Measurements from ENCODE around the gene PPM1L.

The PPM1L gene

GRCh38 chr3:161050935-161051334 is 294.9 kb downstream of the PPM1L start:
- Histone ChIP-seq H3K79me2 (ENCODE audit: control insufficient read depth, insufficient read depth, low read length, poor library complexity) (no peaks in the 10 kb centered on the region), H3K36me3 (ENCODE audit: control insufficient read depth in 1 of 2, insufficient read depth in 2 of 2, low read length in 2 of 2) (no peaks in the 10 kb centered on the region), H2BK12ac (ENCODE audit: low read length) (no peak overlapping the region), H2AFZ (ENCODE audit: insufficient read depth, low read length, poor library complexity) (no peak overlapping the region), H3K9me3 (ENCODE audit: insufficient read depth, low read depth, low read length) (no peaks in the 10 kb centered on the region), H3K79me1 (ENCODE audit: low read length) (no peaks in the 10 kb centered on the region), H3K27me3 (ENCODE audit: insufficient read depth, low read length) (no peaks in the 10 kb centered on the region), H3K18ac (ENCODE audit: low read length) (no peak overlapping the region), H3K4ac (ENCODE audit: low read depth, low read length) (no peak overlapping the region), H3K4me1 (ENCODE audit: control insufficient read depth in 1 of 2, insufficient read depth in 2 of 2, low read length in 2 of 2) (no peaks in the 10 kb centered on the region), H3K4me2 (ENCODE audit: low read length) (no peak overlapping the region), H4K91ac (ENCODE audit: low read depth, low read length) (no peak overlapping the region), H3K4me3 (ENCODE audit: low read depth, low read length) (no peak overlapping the region), H3K9ac (ENCODE audit: low read length) (no peak overlapping the region), H2AK5ac (ENCODE audit: low read length) (no peak overlapping the region), H2BK120ac (ENCODE audit: insufficient read depth, low read length, poor library complexity) (no peak overlapping the region), H3K23ac (ENCODE audit: low read length) (no peak overlapping the region), H2BK5ac (ENCODE audit: low read depth, low read length, poor library complexity) (no peak overlapping the region), H3K27ac (ENCODE audit: low read depth, low read length) (no peak overlapping the region), H3K14ac (ENCODE audit: low read length) (no peak overlapping the region), H4K8ac (ENCODE audit: low read depth, low read length) (no peak overlapping the region), H4K12ac (ENCODE audit: low read depth, low read length) (no peak overlapping the region)
- no CpG with 5 or more reads among the region's 3 CpGs for WGBS (ENCODE audit: extremely low coverage, insufficient coverage, insufficient read length)
- no peak for DNase-seq

GRCh38 chr3:161051856-161052255 is 295.8 kb downstream of the PPM1L start:
- no CpG with 5 or more reads among the region's 6 CpGs for WGBS (ENCODE audit: extremely low coverage, insufficient coverage, insufficient read length)
- DNase-seq, result no peak
- H4K91ac ChIP-seq (ENCODE audit: low read depth, low read length), result no peak overlapping the region

GRCh38 chr3:161054860-161055604 is 299.0 kb downstream of the PPM1L start:
- no CpG with 5 or more reads among the region's 5 CpGs for WGBS (ENCODE audit: extremely low coverage, insufficient coverage, insufficient read length)
- no peaks in the 10 kb centered on the region for H3K4me1 ChIP-seq (ENCODE audit: control insufficient read depth in 1 of 2, insufficient read depth in 2 of 2, low read length in 2 of 2)
- H2AFZ ChIP-seq (ENCODE audit: insufficient read depth, low read length, poor library complexity), result no peak overlapping the region
- no peak overlapping the region for H3K4ac ChIP-seq (ENCODE audit: low read depth, low read length)
- no peaks in the 10 kb centered on the region for H3K79me1 ChIP-seq (ENCODE audit: low read length)
- no peak overlapping the region for H3K4me3 ChIP-seq (ENCODE audit: low read depth, low read length)
- H3K23ac ChIP-seq (ENCODE audit: low read length), result no peak overlapping the region
- H2BK120ac ChIP-seq (ENCODE audit: insufficient read depth, low read length, poor library complexity), result no peak overlapping the region
- no peak overlapping the region for H2BK12ac ChIP-seq (ENCODE audit: low read length)
- H3K27ac ChIP-seq (ENCODE audit: low read depth, low read length), result no peak overlapping the region
- no peak for DNase-seq
- no peak overlapping the region for H2AK5ac ChIP-seq (ENCODE audit: low read length)
- no peak overlapping the region for H3K18ac ChIP-seq (ENCODE audit: low read length)
- H3K36me3 ChIP-seq (ENCODE audit: control insufficient read depth in 1 of 2, insufficient read depth in 2 of 2, low read length in 2 of 2), result no peaks in the 10 kb centered on the region
- H3K79me2 ChIP-seq (ENCODE audit: control insufficient read depth, insufficient read depth, low read length, poor library complexity), result no peaks in the 10 kb centered on the region
- H2BK5ac ChIP-seq (ENCODE audit: low read depth, low read length, poor library complexity), result no peak overlapping the region
- no peak overlapping the region for H4K8ac ChIP-seq (ENCODE audit: low read depth, low read length)
- no peaks in the 10 kb centered on the region for H3K9me3 ChIP-seq (ENCODE audit: insufficient read depth, low read depth, low read length)
- H3K4me2 ChIP-seq (ENCODE audit: low read length), result no peak overlapping the region
- no peak overlapping the region for H3K9ac ChIP-seq (ENCODE audit: low read length)
- H3K27me3 ChIP-seq (ENCODE audit: insufficient read depth, low read length), result no peaks in the 10 kb centered on the region
- H3K14ac ChIP-seq (ENCODE audit: low read length), result no peak overlapping the region
- H4K91ac ChIP-seq (ENCODE audit: low read depth, low read length), result no peak overlapping the region
- H4K12ac ChIP-seq (ENCODE audit: low read depth, low read length), result no peak overlapping the region

More at GRCh38 chr3:161051856-161052255, 295.8 kb downstream of the PPM1L start:
- Histone ChIP-seq H3K4me2 (ENCODE audit: low read length) (no peak overlapping the region), H3K23ac (ENCODE audit: low read length) (no peak overlapping the region), H3K79me2 (ENCODE audit: control insufficient read depth, insufficient read depth, low read length, poor library complexity) (no peaks in the 10 kb centered on the region), H3K9me3 (ENCODE audit: insufficient read depth, low read depth, low read length) (no peaks in the 10 kb centered on the region), H3K36me3 (ENCODE audit: control insufficient read depth in 1 of 2, insufficient read depth in 2 of 2, low read length in 2 of 2) (no peaks in the 10 kb centered on the region), H4K12ac (ENCODE audit: low read depth, low read length) (no peak overlapping the region), H3K18ac (ENCODE audit: low read length) (no peak overlapping the region), H3K4me3 (ENCODE audit: low read depth, low read length) (no peak overlapping the region), H2AFZ (ENCODE audit: insufficient read depth, low read length, poor library complexity) (no peak overlapping the region), H2BK12ac (ENCODE audit: low read length) (no peak overlapping the region), H3K79me1 (ENCODE audit: low read length) (no peaks in the 10 kb centered on the region), H3K9ac (ENCODE audit: low read length) (no peak overlapping the region), H3K14ac (ENCODE audit: low read length) (peak overlapping the region; percentile 29), H2AK5ac (ENCODE audit: low read length) (peak overlapping the region; percentile 19), H3K27me3 (ENCODE audit: insufficient read depth, low read length) (no peaks in the 10 kb centered on the region), H2BK5ac (ENCODE audit: low read depth, low read length, poor library complexity) (no peak overlapping the region), H3K27ac (ENCODE audit: low read depth, low read length) (no peak overlapping the region), H2BK120ac (ENCODE audit: insufficient read depth, low read length, poor library complexity) (no peak overlapping the region), H4K8ac (ENCODE audit: low read depth, low read length) (no peak overlapping the region), H3K4ac (ENCODE audit: low read depth, low read length) (no peak overlapping the region), H3K4me1 (ENCODE audit: control insufficient read depth in 1 of 2, insufficient read depth in 2 of 2, low read length in 2 of 2) (no peaks in the 10 kb centered on the region)

- no peak overlapping the region for H2BK5ac ChIP-seq (ENCODE audit: low read depth, low read length, poor library complexity)
- no peak overlapping the region for H4K8ac ChIP-seq (ENCODE audit: low read depth, low read length)
- H3K9me3 ChIP-seq (ENCODE audit: insufficient read depth, low read depth, low read length), result no peaks in the 10 kb centered on the region
- no peak overlapping the region for H3K27ac ChIP-seq (ENCODE audit: low read depth, low read length)
- no peak overlapping the region for H3K4me2 ChIP-seq (ENCODE audit: low read length)
- no peak overlapping the region for H3K23ac ChIP-seq (ENCODE audit: low read length)
- no peak overlapping the region for H2AFZ ChIP-seq (ENCODE audit: insufficient read depth, low read length, poor library complexity)
- H3K4me1 ChIP-seq (ENCODE audit: control insufficient read depth in 1 of 2, insufficient read depth in 2 of 2, low read length in 2 of 2), result peaks cover 0 to 5% of the 10 kb centered on the region in 2 experiments
- H3K4ac ChIP-seq (ENCODE audit: low read depth, low read length), result no peak overlapping the region
- no CpG with 5 or more reads among the region's 5 CpGs for WGBS (ENCODE audit: extremely low coverage, insufficient coverage, insufficient read length)
- no peaks in the 10 kb centered on the region for H3K36me3 ChIP-seq (ENCODE audit: control insufficient read depth in 1 of 2, insufficient read depth in 2 of 2, low read length in 2 of 2)
- H4K91ac ChIP-seq (ENCODE audit: low read depth, low read length), result no peak overlapping the region
- no peak overlapping the region for H3K9ac ChIP-seq (ENCODE audit: low read length)
- no peaks in the 10 kb centered on the region for H3K27me3 ChIP-seq (ENCODE audit: insufficient read depth, low read length)
- no peaks in the 10 kb centered on the region for H3K79me1 ChIP-seq (ENCODE audit: low read length)
- H3K4me3 ChIP-seq (ENCODE audit: low read depth, low read length), result no peak overlapping the region
- H2AK5ac ChIP-seq (ENCODE audit: low read length), result no peak overlapping the region
- H2BK120ac ChIP-seq (ENCODE audit: insufficient read depth, low read length, poor library complexity), result no peak overlapping the region
- no peak overlapping the region for H2BK12ac ChIP-seq (ENCODE audit: low read length)
- no peak for DNase-seq
- no peaks in the 10 kb centered on the region for H3K79me2 ChIP-seq (ENCODE audit: control insufficient read depth, insufficient read depth, low read length, poor library complexity)
- no peak overlapping the region for H4K12ac ChIP-seq (ENCODE audit: low read depth, low read length)
- no peak overlapping the region for H3K18ac ChIP-seq (ENCODE audit: low read length)
- H3K14ac ChIP-seq (ENCODE audit: low read length), result no peak overlapping the region
Observed at GRCh38 chr3:161064413-161064812, 308.4 kb downstream of the PPM1L start.

Measured in trophoblast cell (in vitro differentiated cells and primary cell).